Esophagus (tissue), 2 donors: ENCODE results near the gene VAPA. TPM values are rescaled to one million over a fixed set of nuclear protein-coding genes. Genes with fewer than 3 reads are reported as not detected.

Source experiments
- H3K27ac ChIP-seq, 2 donors: one replicate each; pipeline ENCODE4 v1.5.1; 2013; ENCODE audit warnings: low read depth in 2 of 2, mild to moderate bottlenecking in 2 of 2, inconsistent platforms in 1 of 2, low read length in 1 of 2, moderate library complexity in 1 of 2
- H3K27me3 ChIP-seq, 2 donors: one replicate each; pipeline ENCODE4 v1.6.1; 2013; ENCODE audit warnings: low read length in 2 of 2, control low read depth in 1 of 2, mild to moderate bottlenecking in 1 of 2; ENCODE audit not compliant: insufficient read depth in 2 of 2, control insufficient read depth in 1 of 2
- H3K36me3 ChIP-seq, 2 donors: one replicate each; pipeline ENCODE4 v1.6.1; 2013; ENCODE audit warnings: low read length in 1 of 2; ENCODE audit not compliant: control insufficient read depth in 2 of 2, insufficient read depth in 2 of 2
- H3K4me1 ChIP-seq, 2 donors: one replicate each; pipeline ENCODE4 v1.6.1; 2013; ENCODE audit warnings: low read length in 1 of 2; ENCODE audit not compliant: control insufficient read depth in 2 of 2, insufficient read depth in 2 of 2
- H3K4me3 ChIP-seq, 2 donors: one replicate each; pipeline ENCODE4 v1.5.1; 2013; ENCODE audit warnings: low read length in 2 of 2, mild to moderate bottlenecking in 2 of 2, low read depth in 1 of 2, moderate library complexity in 1 of 2
- H3K9me3 ChIP-seq, 2 donors: one replicate each; pipeline ENCODE4 v1.6.1; 2013; ENCODE audit warnings: mild to moderate bottlenecking in 2 of 2, low read depth in 1 of 2, low read length in 1 of 2, moderate library complexity in 1 of 2; ENCODE audit not compliant: control insufficient read depth in 2 of 2, insufficient read depth in 1 of 2
- WGBS, 2 donors: extraction: QIAGEN DNeasy Blood & Tissue Kit; methylation state at CpG; one replicate each; pipeline ENCODE4 v1.1.7; 2013; 5-methylcytosine and 5-hydroxymethylcytosine counted together
- polyA plus RNA-seq, 2 donors: library from polyadenylated mRNA; stranded (reverse); fragments of 200-250 nt; gene quantifications; one replicate each; pipeline ENCODE4 v1.2.3, GENCODE V29; 2013
- donor health status: healthy with polysubstance abuse.
- donor health status: Bipolar disorder and iron deficiency.

The VAPA gene
- polyA plus RNA-seq, 2 donors, result 127 to 189 TPM

DNA sequence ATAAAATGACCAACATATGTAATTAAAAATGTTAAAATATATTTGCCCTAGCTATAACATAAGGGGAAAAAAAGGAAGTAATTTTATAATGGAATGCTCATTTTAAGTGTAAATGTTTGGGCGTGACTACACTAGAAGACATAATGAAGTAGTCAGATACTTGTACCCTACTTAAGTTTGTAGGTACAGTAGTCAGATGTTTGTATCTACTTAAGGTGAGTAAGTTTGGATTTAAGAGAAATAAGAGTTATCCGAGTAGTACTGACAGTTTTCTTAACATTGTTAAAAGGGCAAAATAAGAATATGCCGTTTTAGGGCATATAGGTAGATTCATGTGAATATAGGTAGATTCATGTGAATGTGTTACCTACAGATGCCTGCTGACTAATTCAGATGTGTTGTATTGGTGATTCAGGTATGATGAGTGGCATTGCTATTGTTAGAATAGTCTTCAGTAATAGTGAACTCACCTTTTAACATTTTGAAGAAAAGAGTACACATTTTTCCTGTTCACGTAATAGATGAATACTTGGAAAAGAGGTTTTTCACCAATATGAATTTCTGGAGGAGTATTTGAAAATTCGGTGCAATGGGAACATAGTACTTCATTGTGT, 14.9 kb downstream of the VAPA start:
- H3K4me3 ChIP-seq, result no peak overlapping the region
- H3K36me3 ChIP-seq, result no peaks in the 10 kb centered on the region
- no peaks in the 10 kb centered on the region for H3K4me1 ChIP-seq
- no peak overlapping the region for H3K27ac ChIP-seq
- H3K9me3 ChIP-seq, result no peaks in the 10 kb centered on the region
- H3K27me3 ChIP-seq, result no peaks in the 10 kb centered on the region
- 77 to 79% methylated on average over 5 of the region's 5 CpGs for WGBS, 2 donors

DNA sequence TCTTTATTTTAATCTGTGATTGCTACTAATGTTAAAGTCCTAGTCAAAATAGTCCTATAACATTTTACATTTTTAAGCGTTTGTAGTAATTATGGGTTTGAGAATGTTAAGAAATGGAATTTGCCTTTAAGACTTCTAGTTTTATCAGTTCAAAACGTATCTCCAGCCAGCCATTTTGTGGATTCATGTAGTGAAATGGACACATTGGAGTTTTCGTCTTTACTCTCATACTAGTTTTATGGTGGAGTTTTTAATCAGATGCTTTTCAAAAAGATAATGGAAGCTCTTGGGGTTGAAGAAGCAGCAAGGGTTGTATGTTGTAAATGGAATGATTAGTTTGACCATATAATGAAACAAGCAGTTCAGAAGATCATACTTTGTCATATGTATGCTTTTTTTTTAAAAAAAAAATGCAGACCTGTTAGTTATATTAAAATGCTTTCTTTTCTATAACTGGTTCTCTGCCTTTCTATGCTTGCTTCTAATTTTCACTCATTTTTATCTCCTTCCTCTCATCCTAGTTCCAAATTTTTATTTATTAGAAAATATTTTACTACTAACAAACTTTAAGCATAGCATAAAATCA, 16.6 kb downstream of the VAPA start:
- WGBS, 2 donors, result 82 to 86% methylated on average over 3 of the region's 3 CpGs
- H3K27me3 ChIP-seq, result no peaks in the 10 kb centered on the region
- no peaks in the 10 kb centered on the region for H3K4me1 ChIP-seq

DNA sequence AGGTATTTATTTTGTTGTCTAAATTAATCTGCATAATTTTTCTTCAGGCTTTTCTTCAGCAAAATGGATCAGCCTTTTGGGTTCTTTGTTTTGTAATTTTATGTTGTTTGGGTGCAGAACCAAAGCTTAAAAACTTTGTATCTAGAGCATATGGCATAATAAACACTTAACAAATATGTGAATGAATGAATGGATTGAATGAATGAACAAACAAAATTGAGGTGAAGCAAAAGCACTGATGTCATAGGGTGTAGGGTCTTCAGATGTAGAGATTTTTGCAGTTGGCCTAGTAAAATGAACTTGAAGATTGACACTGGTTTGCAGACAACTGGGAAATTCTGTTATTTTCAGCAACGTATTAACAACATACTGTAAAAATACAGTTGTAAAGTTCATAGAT, 17.3 kb downstream of the VAPA start:
- 41 to 68% methylated on average over 1 of the region's 1 CpG for WGBS, 2 donors
- Histone ChIP-seq H3K27me3 (no peaks in the 10 kb centered on the region), H3K27ac (no peak overlapping the region), H3K4me3 (no peak overlapping the region), H3K9me3 (no peaks in the 10 kb centered on the region), H3K36me3 (no peaks in the 10 kb centered on the region), H3K4me1 (no peaks in the 10 kb centered on the region)

More for the DNA sequence above, 16.6 kb downstream of the VAPA start:
- H3K36me3 ChIP-seq, result no peaks in the 10 kb centered on the region
- no peak overlapping the region for H3K27ac ChIP-seq
- H3K4me3 ChIP-seq, result no peak overlapping the region
- no peaks in the 10 kb centered on the region for H3K9me3 ChIP-seq

DNA sequence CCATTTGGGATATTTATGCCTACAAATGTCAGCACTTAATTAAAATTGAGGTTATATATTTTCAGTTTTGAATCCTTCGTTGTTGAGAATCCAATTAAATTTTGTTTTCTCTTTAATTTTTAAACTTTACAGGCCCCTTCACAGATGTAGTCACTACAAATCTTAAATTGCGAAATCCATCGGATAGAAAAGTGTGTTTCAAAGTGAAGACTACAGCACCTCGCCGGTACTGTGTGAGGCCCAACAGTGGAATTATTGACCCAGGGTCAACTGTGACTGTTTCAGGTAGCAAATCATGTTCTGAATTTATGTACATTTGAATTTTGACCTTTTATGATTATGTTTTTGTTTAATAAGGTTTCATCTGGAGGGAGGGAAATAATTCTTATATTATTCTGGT, 17.9 kb downstream of the VAPA start:
- no peak overlapping the region for H3K4me3 ChIP-seq
- H3K36me3 ChIP-seq, result no peaks in the 10 kb centered on the region
- no peaks in the 10 kb centered on the region for H3K9me3 ChIP-seq
- WGBS, 2 donors, result 75 to 82% methylated on average over 5 of the region's 5 CpGs
- H3K4me1 ChIP-seq, result no peaks in the 10 kb centered on the region
- H3K27me3 ChIP-seq, result no peaks in the 10 kb centered on the region
- H3K27ac ChIP-seq, result no peak overlapping the region

DNA sequence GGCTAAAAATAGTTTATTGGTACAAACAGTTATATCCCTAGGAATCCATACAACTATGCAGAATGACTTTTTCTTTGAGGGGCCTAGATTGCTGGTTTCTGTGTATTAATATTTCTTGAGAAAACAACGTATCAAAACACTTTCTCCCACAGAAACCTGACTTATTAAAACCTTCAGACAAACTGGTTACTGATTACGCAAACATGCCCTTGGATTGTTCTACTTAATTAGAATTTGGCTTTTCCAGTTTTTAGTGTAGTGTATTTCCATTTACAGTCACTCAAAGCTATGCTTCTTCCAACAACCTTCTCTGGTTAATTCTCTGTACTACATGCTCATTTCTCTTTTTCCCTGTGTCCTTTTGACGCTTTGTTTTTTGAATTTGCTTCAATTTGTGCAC, 20.0 kb downstream of the VAPA start:
- H3K36me3 ChIP-seq, result peaks cover 0 to 4% of the 10 kb centered on the region in 2 donors
- H3K27me3 ChIP-seq, result no peaks in the 10 kb centered on the region
- WGBS, 2 donors, result 72 to 89% methylated on average over 3 of the region's 3 CpGs
- H3K4me3 ChIP-seq, result no peak overlapping the region
- H3K4me1 ChIP-seq, result no peaks in the 10 kb centered on the region
- H3K27ac ChIP-seq, result no peak overlapping the region
- H3K9me3 ChIP-seq, result no peaks in the 10 kb centered on the region

DNA sequence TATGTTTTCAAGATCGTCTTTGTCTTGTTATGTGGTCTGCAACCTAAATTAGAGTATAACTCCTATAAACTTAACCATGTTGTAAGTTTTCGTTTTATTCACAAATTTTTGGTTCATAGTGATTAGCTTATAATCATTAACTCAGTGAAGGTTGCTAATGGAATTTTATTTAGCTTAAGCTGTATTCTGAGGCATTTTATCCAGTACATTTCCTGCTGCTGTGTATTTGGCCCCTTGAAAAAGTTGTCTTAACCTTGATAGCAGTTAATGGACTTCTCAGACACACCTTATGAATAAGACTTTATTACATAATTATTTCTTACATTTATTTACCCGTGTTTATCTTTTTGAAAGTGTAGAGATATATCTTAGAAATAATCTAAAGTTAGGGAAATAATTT, 20.5 kb downstream of the VAPA start:
- Histone ChIP-seq H3K27me3 (no peaks in the 10 kb centered on the region), H3K36me3 (peaks cover 0 to 4% of the 10 kb centered on the region in 2 donors), H3K9me3 (no peaks in the 10 kb centered on the region), H3K27ac (no peak overlapping the region), H3K4me3 (no peak overlapping the region), H3K4me1 (no peaks in the 10 kb centered on the region)
- WGBS, 2 donors, result 82 to 94% methylated on average over 3 of the region's 3 CpGs

DNA sequence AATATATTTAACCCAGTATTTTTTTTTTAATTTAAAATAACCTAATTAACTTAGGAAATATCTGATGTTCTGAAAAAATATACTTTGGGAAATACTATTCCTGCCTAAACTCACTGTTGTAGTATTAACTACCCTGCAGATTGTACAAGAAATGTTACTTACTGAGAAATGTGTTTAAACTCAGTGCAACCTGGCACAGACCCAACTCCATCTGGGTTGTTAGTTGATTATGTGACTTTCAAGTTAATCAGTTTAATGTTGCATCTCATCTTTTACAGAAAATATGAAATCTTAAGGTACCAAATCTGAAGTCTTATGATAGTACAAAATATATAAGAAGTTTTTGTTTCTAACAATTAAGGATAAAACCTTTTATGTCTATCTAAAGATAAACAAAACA, 27.3 kb downstream of the VAPA start:
- H3K27ac ChIP-seq, result no peak overlapping the region
- no peaks in the 10 kb centered on the region for H3K27me3 ChIP-seq
- no peak overlapping the region for H3K4me3 ChIP-seq
- no peaks in the 10 kb centered on the region for H3K4me1 ChIP-seq
- no peaks in the 10 kb centered on the region for H3K9me3 ChIP-seq
- peaks cover 6 to 8% of the 10 kb centered on the region in 2 donors for H3K36me3 ChIP-seq

DNA sequence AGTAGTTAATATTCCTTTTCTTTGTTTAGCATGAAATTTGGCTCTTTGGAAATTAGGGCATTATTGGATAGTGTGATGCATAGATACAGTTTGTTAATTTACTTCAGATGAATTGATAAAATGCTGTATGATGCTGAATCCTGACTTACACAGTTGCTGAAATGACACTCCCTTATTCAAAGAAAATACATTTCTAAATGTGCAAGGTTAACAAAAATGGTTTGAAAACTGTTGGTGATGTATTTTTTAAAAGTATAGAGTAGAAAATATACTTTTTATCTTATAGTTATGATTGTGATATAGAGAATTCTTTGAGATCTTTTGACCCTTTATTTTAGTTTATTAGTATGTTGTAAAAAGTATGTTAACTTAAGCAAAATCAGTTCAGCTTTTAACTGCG, 27.8 kb downstream of the VAPA start:
- H3K27ac ChIP-seq, result no peak overlapping the region
- H3K36me3 ChIP-seq, result peaks cover 6 to 8% of the 10 kb centered on the region in 2 donors
- H3K27me3 ChIP-seq, result no peaks in the 10 kb centered on the region
- H3K4me3 ChIP-seq, result no peak overlapping the region
- H3K9me3 ChIP-seq, result no peaks in the 10 kb centered on the region
- 95 to 100% methylated on average over 1 of the region's 1 CpG for WGBS, 2 donors
- H3K4me1 ChIP-seq, result no peaks in the 10 kb centered on the region

DNA sequence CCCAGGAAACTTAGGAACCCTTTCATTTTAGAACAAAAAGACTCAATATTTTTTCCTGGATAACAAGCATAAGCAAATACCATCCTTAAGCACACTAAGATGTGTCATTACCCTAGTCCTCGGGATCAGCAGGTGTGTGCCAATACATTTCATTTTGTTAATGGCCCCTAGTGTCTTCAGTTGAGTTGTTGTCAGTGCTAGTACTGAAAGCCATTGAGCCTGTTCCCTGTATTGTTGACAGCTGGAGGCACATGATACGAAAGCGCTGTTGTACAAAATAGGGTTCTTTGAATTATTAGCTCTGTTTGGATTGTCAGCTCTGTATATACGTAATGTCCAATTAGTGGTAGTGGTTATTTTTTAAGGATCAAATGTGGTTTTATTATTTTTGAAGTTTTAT, 29.5 kb downstream of the VAPA start:
- Histone ChIP-seq H3K9me3 (no peaks in the 10 kb centered on the region), H3K4me3 (no peak overlapping the region), H3K36me3 (peaks cover 5 to 8% of the 10 kb centered on the region in 2 donors), H3K27me3 (no peaks in the 10 kb centered on the region), H3K27ac (no peak overlapping the region), H3K4me1 (no peaks in the 10 kb centered on the region)
- 85 to 88% methylated on average over 4 of the region's 4 CpGs for WGBS, 2 donors

DNA sequence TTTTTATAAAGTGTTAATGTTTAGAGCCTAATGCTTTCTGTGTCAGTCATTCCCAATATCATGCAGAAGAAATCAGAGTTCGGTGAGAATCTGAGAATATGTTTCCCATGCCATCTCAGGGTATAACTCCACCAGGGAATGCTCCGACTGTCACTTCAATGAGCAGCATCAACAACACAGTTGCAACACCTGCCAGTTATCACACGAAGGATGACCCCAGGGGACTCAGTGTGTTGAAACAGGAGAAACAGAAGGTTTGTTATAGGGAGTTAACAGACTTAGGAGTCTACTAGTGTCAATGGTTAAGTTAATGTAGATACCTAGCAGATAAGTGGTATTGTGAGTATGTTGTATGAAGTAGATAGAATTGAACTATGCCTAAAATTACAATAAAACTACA, 31.0 kb downstream of the VAPA start:
- H3K36me3 ChIP-seq, result peaks cover 5 to 11% of the 10 kb centered on the region in 2 donors
- no peaks in the 10 kb centered on the region for H3K27me3 ChIP-seq
- no peak overlapping the region for H3K27ac ChIP-seq
- 87 to 89% methylated on average over 3 of the region's 3 CpGs for WGBS, 2 donors
- no peak overlapping the region for H3K4me3 ChIP-seq
- no peaks in the 10 kb centered on the region for H3K9me3 ChIP-seq
- H3K4me1 ChIP-seq, result no peaks in the 10 kb centered on the region
